Natural killer cell (primary cell): Measurements from ENCODE around the gene CAMK2B. TPM values are rescaled to one million over a fixed set of nuclear protein-coding genes. Genes with fewer than 3 reads are reported as not detected.

Experiments
- ATAC-seq, 3 donors: fragments of 150-1000 bp in 2 of 3; fragments of 200-7000 bp in 1 of 3; cut with Tn5 transposase; 1 replicate in 1 of 3; 2 replicates in 2 of 3; pipeline ENCODE4 v1.10.0; 2021; ENCODE audit warnings: mild to moderate bottlenecking in 2 of 3, moderate library complexity in 2 of 3
- DNase-seq, 2 donors: peaks; one replicate each; pipeline versions ENCODE4 v3.0.0 to v3.0.0-alpha.2; 2013 to 2021; ENCODE audit warnings: mixed read lengths in 1 of 2
- H3K27ac ChIP-seq: one replicate; pipeline ENCODE4 v1.5.1; 2013; ENCODE audit warnings: mild to moderate bottlenecking, low read length
- H3K27me3 ChIP-seq: one replicate; pipeline ENCODE4 v1.6.1; 2013; ENCODE audit warnings: low read length; ENCODE audit not compliant: control insufficient read depth, insufficient read depth
- H3K36me3 ChIP-seq: one replicate; pipeline ENCODE4 v1.6.1; 2013; ENCODE audit warnings: low read length; ENCODE audit not compliant: control insufficient read depth, insufficient read depth
- H3K4me1 ChIP-seq: one replicate; pipeline ENCODE4 v1.6.1; 2013; ENCODE audit warnings: low read length; ENCODE audit not compliant: control insufficient read depth, insufficient read depth
- H3K4me3 ChIP-seq: one replicate; pipeline ENCODE4 v1.5.1; 2013; ENCODE audit warnings: low read length
- H3K9me3 ChIP-seq: one replicate; pipeline ENCODE4 v1.6.1; 2013; ENCODE audit warnings: low read length; ENCODE audit not compliant: control insufficient read depth, insufficient read depth
- H3K27ac Mint-ChIP-seq, 2 donors: one replicate each; pipeline ENCODE4 v1.8.0; 2022; ENCODE audit warnings: mild to moderate bottlenecking in 2 of 2, mixed read lengths in 2 of 2, moderate library complexity in 1 of 2
- H3K27me3 Mint-ChIP-seq, 2 donors: one replicate each; pipeline ENCODE4 v1.8.0; 2022; ENCODE audit warnings: low read depth in 2 of 2, mixed read lengths in 2 of 2
- H3K36me3 Mint-ChIP-seq: one replicate; pipeline ENCODE4 v1.8.0; 2022; ENCODE audit warnings: mixed read lengths
- H3K4me1 Mint-ChIP-seq, 2 donors: one replicate each; pipeline ENCODE4 v1.8.0; 2022; ENCODE audit warnings: mixed read lengths in 2 of 2
- H3K4me3 Mint-ChIP-seq: one replicate; pipeline ENCODE4 v1.8.0; 2022; ENCODE audit warnings: mild to moderate bottlenecking, moderate library complexity, mixed read lengths
- H3K9me3 Mint-ChIP-seq, 2 donors: one replicate each; pipeline ENCODE4 v1.8.0; 2022; ENCODE audit warnings: mixed read lengths in 2 of 2
- WGBS: methylation state at CpG from one replicate; pipeline ENCODE4 v1.1.7; 2013; ENCODE audit warnings: missing lambda C conversion rate; ENCODE audit not compliant: insufficient coverage; 5-methylcytosine and 5-hydroxymethylcytosine counted together
- intact Hi-C: fragments of 100-400 bp; cut with micrococcal nuclease; formaldehyde crosslinking; loops from one replicate; pipeline ENCODE4 v1.14.2; 2022
- total RNA-seq, 4 donors: library from RNA; stranded (reverse); fragments of 120-200 nt in 1 of 4; gene quantifications; one replicate each; pipeline versions ENCODE4 v1.2.3 to v1.2.4, GENCODE V29; 2013 to 2022
- TF ChIP-seq, protein P1 (sequence below): fragments of 200-600 bp; IDR thresholded peaks from one replicate; pipeline ENCODE4 v1.8.0; 2022; ENCODE audit warnings: antibody characterized with exemption

The CAMK2B gene
- total RNA-seq, 3 donors from 2014 or later (not counting 1 experiment from before 2014, with no cell fraction given): 0.70 TPM; not detected in 2

DNA sequence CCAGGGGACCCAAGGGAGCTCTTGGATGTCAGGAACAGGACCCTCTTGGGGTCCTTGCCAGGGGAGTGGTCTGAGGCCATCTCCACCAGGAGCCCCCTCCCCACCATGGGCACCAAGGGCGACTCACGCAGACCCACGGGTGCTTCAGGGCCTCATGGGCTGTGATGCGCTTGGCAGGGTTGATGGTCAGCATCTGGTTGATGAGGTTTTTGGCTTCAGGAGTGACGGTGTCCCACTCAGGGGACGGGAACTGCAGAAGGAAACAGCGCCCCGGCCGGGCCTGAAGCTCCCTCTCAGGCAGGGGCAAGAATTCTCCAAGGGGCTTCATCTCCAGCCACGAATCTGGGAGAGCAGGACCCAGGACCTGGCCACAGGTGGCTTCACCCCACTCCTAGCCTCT is 83.3 kb downstream of the CAMK2B start:
- H3K36me3 Mint-ChIP-seq: no peaks in the 10 kb centered on the region

GRCh38 chr7:44240983-44241510 is 84.3 kb downstream of the CAMK2B start:
- 26% methylated on average over 10 of the region's 10 CpGs for WGBS
- TF ChIP-seq, protein P1, sequence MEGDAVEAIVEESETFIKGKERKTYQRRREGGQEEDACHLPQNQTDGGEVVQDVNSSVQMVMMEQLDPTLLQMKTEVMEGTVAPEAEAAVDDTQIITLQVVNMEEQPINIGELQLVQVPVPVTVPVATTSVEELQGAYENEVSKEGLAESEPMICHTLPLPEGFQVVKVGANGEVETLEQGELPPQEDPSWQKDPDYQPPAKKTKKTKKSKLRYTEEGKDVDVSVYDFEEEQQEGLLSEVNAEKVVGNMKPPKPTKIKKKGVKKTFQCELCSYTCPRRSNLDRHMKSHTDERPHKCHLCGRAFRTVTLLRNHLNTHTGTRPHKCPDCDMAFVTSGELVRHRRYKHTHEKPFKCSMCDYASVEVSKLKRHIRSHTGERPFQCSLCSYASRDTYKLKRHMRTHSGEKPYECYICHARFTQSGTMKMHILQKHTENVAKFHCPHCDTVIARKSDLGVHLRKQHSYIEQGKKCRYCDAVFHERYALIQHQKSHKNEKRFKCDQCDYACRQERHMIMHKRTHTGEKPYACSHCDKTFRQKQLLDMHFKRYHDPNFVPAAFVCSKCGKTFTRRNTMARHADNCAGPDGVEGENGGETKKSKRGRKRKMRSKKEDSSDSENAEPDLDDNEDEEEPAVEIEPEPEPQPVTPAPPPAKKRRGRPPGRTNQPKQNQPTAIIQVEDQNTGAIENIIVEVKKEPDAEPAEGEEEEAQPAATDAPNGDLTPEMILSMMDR: peak; percentile 52
- intact Hi-C loops: loop anchor here (1.0 kb wide), 1 partner anchor 236 kb away; no protein-coding TSS in a partner anchor

More for the DNA sequence above, 83.3 kb downstream of the CAMK2B start:
- TF ChIP-seq, protein P1: no peak
- no peak overlapping the region for H3K4me3 Mint-ChIP-seq
- Histone ChIP-seq H3K4me3 (no peak overlapping the region), H3K4me1 (peaks cover 7% of the 10 kb centered on the region), H3K27me3 (no peaks in the 10 kb centered on the region), H3K36me3 (no peaks in the 10 kb centered on the region), H3K9me3 (no peaks in the 10 kb centered on the region), H3K27ac (no peak overlapping the region)
- no peak for DNase-seq
- intact Hi-C loops: no loop called here
- WGBS: 92% methylated on average over 10 of the region's 10 CpGs
- no peaks in the 10 kb centered on the region for H3K27me3 Mint-ChIP-seq
- no peaks in the 10 kb centered on the region for H3K4me1 Mint-ChIP-seq
- H3K9me3 Mint-ChIP-seq: no peaks in the 10 kb centered on the region
- ATAC-seq: no peak
- H3K27ac Mint-ChIP-seq: no peak overlapping the region

DNA sequence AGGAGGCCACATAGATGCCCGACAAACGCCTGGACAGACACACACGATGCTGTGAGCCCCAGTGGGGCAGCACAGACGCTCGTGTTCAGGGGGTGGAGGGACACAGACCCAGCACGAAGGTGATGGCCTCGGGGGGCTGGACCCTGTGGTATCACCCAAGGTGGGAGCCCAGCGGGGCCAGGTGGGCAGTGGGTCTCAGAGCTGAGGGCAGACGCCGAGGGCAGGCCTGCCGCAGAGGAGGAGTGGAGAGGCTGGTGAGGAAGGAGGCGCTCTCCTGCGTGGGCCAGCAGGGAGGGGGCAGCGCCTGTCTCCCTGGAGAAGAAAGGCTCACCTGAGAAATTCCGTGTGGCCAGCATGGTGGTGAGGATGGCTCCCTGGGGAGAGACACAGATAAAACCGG is 85.0 kb downstream of the CAMK2B start:
- Mint-ChIP-seq H3K27ac (no peak overlapping the region), H3K27me3 (no peaks in the 10 kb centered on the region)
- WGBS: 83% methylated on average over 16 of the region's 16 CpGs

More at GRCh38 chr7:44240983-44241510, 84.3 kb downstream of the CAMK2B start:
- no peak overlapping the region for H3K4me3 ChIP-seq
- H3K27me3 ChIP-seq: no peaks in the 10 kb centered on the region
- no peaks in the 10 kb centered on the region for H3K9me3 ChIP-seq
- H3K27ac ChIP-seq: no peak overlapping the region
- H3K36me3 Mint-ChIP-seq: no peaks in the 10 kb centered on the region
- no peaks in the 10 kb centered on the region for H3K36me3 ChIP-seq
- no peaks in the 10 kb centered on the region for H3K4me1 Mint-ChIP-seq
- H3K27ac Mint-ChIP-seq: peak overlapping the region in 1 of 2 donors; percentile 59
- H3K4me3 Mint-ChIP-seq: no peak overlapping the region
- peak; percentile 46 to 79 for DNase-seq
- peak; percentile 73 to 93 (median 90) for ATAC-seq
- no peaks in the 10 kb centered on the region for H3K27me3 Mint-ChIP-seq
- H3K4me1 ChIP-seq: peaks cover 7% of the 10 kb centered on the region
- no peaks in the 10 kb centered on the region for H3K9me3 Mint-ChIP-seq

More for the DNA sequence above, 85.0 kb downstream of the CAMK2B start:
- ATAC-seq (no peak), DNase-seq (no peak)
- no peak overlapping the region for H3K27ac ChIP-seq
- TF ChIP-seq, protein P1: no peak
- H3K36me3 Mint-ChIP-seq: no peaks in the 10 kb centered on the region
- no peaks in the 10 kb centered on the region for H3K9me3 Mint-ChIP-seq
- H3K27me3 ChIP-seq: no peaks in the 10 kb centered on the region
- H3K4me3 ChIP-seq: no peak overlapping the region
- no peaks in the 10 kb centered on the region for H3K4me1 Mint-ChIP-seq
- no peaks in the 10 kb centered on the region for H3K9me3 ChIP-seq
- H3K4me3 Mint-ChIP-seq: no peak overlapping the region
- H3K36me3 ChIP-seq: no peaks in the 10 kb centered on the region
- peaks cover 7% of the 10 kb centered on the region for H3K4me1 ChIP-seq
- intact Hi-C loops: no loop called here
